ENCODE results near the gene MACROD2.

MACROD2 gene

DNA sequence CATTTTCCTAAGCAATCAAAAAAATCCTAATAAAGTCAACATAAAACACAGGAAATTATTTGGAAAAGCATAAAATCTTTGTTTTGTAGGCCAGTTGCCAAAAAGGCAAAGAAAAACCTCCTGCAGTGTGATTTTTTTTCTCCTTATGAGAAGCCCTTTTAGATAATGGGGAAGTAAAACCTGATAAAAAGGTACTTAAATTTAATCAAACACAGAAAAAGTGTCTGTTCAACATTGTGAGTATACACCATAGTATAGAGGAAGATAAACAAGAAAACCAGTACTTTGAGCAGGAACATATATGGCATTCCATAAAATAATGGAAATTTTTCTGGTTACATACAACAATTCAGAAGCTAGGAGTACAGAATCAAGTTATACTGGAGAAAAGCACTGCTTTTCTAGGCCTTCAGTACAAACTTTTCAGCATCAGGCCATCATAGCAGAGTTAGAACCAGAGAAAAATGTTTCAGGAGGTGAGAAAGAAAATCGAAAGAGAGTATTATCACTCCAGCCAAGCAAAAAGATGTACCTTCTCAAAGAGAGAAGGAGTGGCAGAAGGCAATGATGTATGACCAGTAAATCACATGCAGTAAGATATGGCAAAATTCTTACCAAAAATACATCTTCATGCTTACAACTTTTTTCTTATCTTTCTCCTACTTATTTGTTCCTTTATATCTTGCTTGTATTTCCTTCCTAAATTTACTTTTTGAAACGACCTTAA is 2083.0 kb downstream of the MACROD2 start:
- DNase-seq: no peak

DNA sequence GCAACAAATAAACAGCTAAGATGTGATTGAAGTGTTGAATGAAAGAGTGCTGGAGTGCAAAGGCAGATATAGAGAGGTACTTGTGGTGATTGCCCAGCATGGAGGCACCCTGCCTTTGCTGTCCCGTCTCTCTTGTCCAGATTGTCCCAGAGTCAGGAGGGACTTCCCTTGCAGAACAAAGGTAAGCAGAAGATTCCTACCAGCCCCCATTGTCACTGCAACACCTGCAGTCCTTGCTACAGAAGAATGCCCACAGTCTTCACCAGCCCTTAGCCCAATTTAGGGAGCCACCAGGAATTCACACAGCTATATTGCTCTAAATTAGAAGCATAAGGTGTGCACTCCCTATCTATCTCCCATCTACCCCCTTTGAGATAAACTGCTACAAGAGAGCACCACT is 2086.1 kb downstream of the MACROD2 start:
- no peak for DNase-seq

DNA sequence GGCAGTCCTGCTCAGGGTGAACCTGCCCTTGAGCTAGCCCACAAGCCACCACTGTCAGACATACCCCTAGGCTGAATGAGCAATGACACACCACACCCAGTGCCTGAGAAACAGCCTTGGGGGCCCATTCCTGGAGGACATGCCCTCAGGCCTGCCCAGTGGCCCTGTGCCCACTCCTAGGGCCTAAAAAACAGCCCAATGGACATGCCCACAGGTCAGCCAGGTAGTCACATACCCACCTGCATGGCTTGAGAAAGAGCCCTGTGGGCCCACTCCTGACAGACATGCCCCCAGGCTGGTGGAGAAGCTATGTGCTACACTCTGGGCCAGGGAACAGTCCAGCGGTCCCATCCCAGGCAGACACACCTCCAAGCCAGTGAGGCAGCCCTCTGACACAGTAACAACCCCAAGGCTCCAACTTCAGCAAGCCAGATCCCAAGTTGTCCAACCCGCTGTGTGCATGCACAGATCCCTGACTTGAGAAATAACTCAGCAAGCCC is 2086.8 kb downstream of the MACROD2 start:
- DNase-seq: no peak

DNA sequence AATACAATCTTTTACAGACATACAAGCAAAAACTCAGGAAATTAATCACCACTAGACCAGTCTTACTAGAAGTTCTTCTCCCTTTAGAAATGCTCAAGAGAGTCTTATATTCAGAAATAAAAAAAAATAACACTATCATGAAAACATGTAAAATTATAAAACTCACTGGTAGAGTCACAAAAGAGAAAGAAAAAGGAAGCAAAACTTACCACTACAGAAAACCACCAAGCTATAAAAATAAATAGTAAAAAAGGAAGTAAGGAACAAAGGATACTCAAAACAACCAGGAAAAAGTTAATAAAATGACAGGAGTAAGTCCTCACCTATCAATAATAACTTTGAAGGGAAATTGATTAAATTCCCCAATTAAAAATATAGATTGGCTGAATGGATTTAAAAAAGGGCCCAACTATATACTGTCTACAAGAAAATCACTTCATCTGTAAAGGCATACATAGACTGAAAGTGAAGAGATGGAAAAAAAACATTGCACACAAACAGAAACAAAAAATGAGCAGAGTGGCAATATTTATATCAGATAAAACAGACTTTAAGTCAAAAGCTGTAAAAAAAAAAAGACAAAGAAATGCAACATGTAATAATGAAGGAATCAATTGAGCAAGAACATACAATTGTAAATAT is 2088.4 kb downstream of the MACROD2 start:
- DNase-seq: peak; percentile 60

DNA sequence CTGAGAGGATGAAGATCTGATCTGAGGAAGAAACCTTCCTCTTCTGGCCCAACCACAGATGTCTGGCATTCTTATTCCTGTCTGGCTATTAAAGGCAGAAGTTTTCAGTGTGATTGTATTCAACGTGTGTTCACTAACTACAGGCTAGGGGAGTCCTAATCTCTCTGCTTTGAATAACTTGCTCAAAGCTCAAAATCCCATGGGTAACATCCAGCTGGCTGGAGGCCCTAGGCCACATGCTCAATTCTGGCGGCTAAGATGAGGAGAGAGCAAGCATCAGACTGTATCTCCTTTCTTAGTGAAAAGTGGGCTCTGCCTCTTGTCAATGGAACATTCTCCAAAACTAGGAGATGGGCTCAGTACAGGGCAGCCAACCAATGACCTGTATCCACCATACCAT is 2099.9 kb downstream of the MACROD2 start:
- no peak for DNase-seq

DNA sequence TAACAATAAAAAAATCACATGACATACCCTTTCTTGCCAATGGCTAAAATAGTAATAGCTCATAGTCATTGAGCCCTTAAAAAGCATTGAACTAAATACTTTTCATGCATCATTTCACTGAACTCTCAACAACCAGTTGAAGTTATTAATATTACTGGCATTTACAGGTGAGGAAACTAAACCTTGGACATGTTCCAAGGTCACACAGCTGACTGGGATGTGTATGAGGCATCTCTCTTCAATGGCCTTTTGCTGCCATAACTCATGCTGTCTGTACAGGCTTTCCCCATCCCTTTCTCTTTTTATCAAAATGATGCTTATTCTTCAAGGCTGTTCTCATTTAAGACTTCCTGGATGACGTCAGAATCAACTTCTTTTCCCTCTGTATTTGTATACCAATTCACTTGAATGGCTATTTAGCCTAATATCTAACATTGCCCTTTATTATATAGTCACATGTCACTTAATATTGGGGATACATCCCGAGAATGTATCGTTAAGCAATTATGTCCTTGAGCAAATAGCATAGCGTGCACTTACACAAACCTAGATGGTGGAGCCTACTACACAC is 2101.5 kb downstream of the MACROD2 start:
- no peak for DNase-seq

DNA sequence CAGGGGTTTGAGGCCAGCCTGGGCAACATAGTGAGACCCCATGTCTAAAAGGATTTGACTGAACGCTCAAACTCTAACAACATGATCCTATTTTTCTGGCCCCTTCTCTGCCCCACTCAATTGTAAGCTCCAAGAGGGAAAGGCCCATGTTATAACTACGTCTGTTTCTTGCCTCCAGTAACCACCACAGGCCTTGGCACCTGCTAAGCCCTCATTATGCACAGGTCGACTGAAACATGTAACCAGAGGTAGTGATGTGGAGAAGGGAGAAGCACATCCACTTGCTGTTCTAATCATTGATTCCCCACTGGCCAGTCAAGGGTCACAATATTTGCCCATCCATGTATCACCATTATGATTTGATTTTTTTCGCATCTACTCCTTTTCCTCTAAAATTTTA is 2102.5 kb downstream of the MACROD2 start:
- DNase-seq: no peak

DNA sequence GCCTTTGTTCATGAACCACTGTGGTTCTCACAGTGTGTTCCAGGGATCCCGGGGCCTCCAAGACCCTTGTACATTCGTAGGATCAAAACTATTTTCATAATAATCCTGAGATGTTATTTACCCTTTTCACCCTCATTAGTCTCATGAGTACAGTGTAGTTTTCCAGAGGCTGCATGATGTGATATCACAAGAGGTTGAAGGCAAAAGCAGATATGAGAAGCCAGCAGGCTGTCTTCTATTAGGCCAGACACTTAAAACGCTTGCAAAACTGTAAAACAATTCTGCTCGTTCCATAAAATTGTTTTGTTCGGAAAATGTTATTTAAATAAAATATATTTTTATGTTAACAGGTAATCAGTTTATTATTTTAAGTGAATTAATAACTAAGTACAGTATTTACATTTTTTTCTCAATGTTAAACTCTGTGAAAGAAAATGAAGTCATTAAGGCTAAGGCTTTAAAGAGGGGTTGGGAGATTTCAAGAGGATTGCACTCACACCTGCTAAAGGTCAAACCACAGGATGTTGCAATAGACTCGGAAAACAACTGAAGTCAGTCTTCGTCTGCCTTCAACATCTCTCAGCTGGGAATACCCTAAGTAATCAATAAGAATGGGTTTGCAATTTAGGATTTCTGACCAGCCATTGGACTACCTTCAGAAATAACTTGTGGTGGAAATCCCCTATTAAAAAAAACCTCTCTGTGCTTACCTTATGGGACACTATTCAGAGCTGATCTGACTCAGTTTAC is 2103.7 kb downstream of the MACROD2 start:
- DNase-seq: peak; percentile 25

DNA sequence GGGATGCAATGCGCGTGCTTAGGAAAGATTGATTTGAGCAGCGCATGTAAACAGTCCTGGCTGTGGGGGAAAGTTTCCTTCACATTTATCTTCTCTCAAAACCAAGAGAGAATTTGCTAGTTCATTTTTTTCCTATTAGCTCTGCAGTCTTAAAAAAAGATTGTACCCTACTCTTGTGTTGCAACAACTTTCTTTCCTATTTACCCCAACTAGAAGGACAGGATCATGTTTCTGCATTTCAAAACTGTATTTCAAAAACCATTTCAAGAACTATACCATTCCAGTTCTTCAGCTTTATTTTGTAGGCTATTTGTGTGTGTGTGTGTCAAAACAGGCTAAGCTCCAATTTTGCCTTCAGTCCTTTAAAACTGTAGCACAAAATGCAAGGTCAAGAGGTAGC is 2104.8 kb downstream of the MACROD2 start:
- peak; percentile 33 for DNase-seq

DNA sequence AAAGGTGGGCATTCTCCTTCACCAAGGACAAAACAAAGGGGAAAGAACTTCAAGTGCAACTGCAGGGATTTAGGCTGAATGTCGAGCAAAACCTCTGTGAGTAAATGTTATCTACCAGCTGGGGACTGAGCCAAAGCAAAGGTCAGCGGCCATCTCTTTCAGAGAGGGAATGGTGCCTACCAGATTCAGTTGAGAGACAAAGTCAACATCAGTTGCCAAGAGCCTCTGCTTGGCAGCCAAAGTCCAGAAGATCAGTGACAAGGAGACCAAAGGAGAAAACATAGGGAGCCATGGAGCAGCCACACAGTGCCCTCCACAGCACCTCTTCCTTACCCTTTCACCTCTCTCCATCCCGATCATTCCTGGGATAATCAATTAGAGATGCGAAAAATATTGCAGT is 2105.5 kb downstream of the MACROD2 start:
- no peak for DNase-seq

Data from MV-4-11 (cell line).